GM19193 (cell line): Measurements from ENCODE around the gene COL23A1.

ENCODE experiments used
- POLR2A ChIP-seq: IDR thresholded peaks from 4 replicates; pipeline ENCODE4 v1.6.1; 2011; ENCODE audit not compliant: insufficient read depth, insufficient read length; ENCODE audit errors: extremely low read depth

Gene COL23A1

GRCh38 chr5:178535299-178536175, 54.7 kb downstream of the COL23A1 start:
- TF ChIP-seq POLR2A: no peak

GRCh38 chr5:178533136-178533535, 57.1 kb downstream of the COL23A1 start:
- TF ChIP-seq POLR2A: no peak

- no peak for TF ChIP-seq POLR2A
Observed at GRCh38 chr5:178532666-178533065, 57.5 kb downstream of the COL23A1 start.

- no peak for TF ChIP-seq POLR2A
Observed at GRCh38 chr5:178532236-178532635, 58.0 kb downstream of the COL23A1 start.

- no peak for TF ChIP-seq POLR2A
Observed at GRCh38 chr5:178531786-178532185, 58.4 kb downstream of the COL23A1 start.

GRCh38 chr5:178530526-178530925, 59.7 kb downstream of the COL23A1 start:
- no peak for TF ChIP-seq POLR2A

- TF ChIP-seq POLR2A: no peak
Observed at GRCh38 chr5:178529080-178529479, 61.1 kb downstream of the COL23A1 start.

GRCh38 chr5:178527458-178528307, 62.5 kb downstream of the COL23A1 start:
- no peak for TF ChIP-seq POLR2A

GRCh38 chr5:178526773-178527457, 63.3 kb downstream of the COL23A1 start:
- no peak for TF ChIP-seq POLR2A

- TF ChIP-seq POLR2A: no peak
Observed at GRCh38 chr5:178525906-178526732, 64.1 kb downstream of the COL23A1 start.

- no peak for TF ChIP-seq POLR2A
Observed at GRCh38 chr5:178524093-178524882, 65.9 kb downstream of the COL23A1 start.

GRCh38 chr5:178522361-178522760, 67.8 kb downstream of the COL23A1 start:
- no peak for TF ChIP-seq POLR2A

GRCh38 chr5:178520851-178521250, 69.3 kb downstream of the COL23A1 start:
- TF ChIP-seq POLR2A: no peak

- no peak for TF ChIP-seq POLR2A
Observed at GRCh38 chr5:178519804-178520203, 70.4 kb downstream of the COL23A1 start.

GRCh38 chr5:178519155-178519554, 71.0 kb downstream of the COL23A1 start:
- TF ChIP-seq POLR2A: no peak
